HepG2 (cell line): ENCODE results near the gene PPP4R1. TPM values are rescaled to one million over a fixed set of nuclear protein-coding genes. Genes with fewer than 3 reads are reported as not detected.
"Not testable (repeated sequence)": the region's sequence is repeated elsewhere in the genome, so short reads cannot be mapped to it uniquely, and the experiment has no call there.

ENCODE experiments used
- ATAC-seq: fragments of 200-7000 bp; cut with Tn5 transposase; 3 replicates; pipeline ENCODE4 v1.9.1; 2020; ENCODE audit warnings: mild to moderate bottlenecking, moderate library complexity
- BruUV-seq: library from RNA; stranded (reverse); fragments of 400-500 nt; replicated peaks from 2 replicates; lab custom pipeline; 2021; lab: Mats Ljungman, UMichigan
- CTCF ChIA-PET: fragments of 300-600 bp; formaldehyde crosslinking; extraction: SDS; loops from one replicate; lab custom pipeline; 2021; ENCODE audit warnings: low total read pairs, inconsistent platforms, low intra/inter-chr PET ratio; lab: Yijun Ruan, JAX
- POLR2A ChIA-PET: fragments of 350-600 bp; sonication (Branson Sonifier 250); formaldehyde crosslinking; loops from one replicate; lab custom pipeline; 2020; ENCODE audit warnings: antibody characterized with exemption, inconsistent platforms; lab: Yijun Ruan, JAX
- DNase-seq: peaks from one replicate; pipeline ENCODE4 v3.0.0-alpha.2; 2015; ENCODE audit warnings: low spot score
- FAIRE-seq: peaks from 3 replicates; lab custom pipeline; 2011; peaks lifted over from hg19 to GRCh38; lab: Jason Lieb, UNC
- H2AFZ ChIP-seq: one replicate; pipeline ENCODE4 v1.6.1; 2011; ENCODE audit warnings: low read length, inconsistent platforms
- H3K27ac ChIP-seq: fragments of 300-600 bp; 3 replicates; pipeline ENCODE4 v1.8.0; 2011; ENCODE audit warnings: mixed run types, mild to moderate bottlenecking, mixed read lengths, low read length, inconsistent platforms; ENCODE audit not compliant: insufficient read depth; ENCODE audit errors: extremely low read length
- H3K27me3 ChIP-seq, 2 experiments: fragments of 200-600 bp in 1 of 2; 2 replicates in 1 of 2; 3 replicates in 1 of 2; pipeline versions ENCODE4 v1.6.0 to v1.8.0; 2011; ENCODE audit warnings: low read length in 2 of 2, mild to moderate bottlenecking in 2 of 2, moderate library complexity in 2 of 2, inconsistent platforms in 1 of 2; ENCODE audit not compliant: insufficient read depth in 2 of 2, control insufficient read depth in 1 of 2
- H3K36me3 ChIP-seq, 2 experiments: fragments of 200-600 bp in 1 of 2; replicated peaks in 1 of 2; 2 replicates in 1 of 2; 3 replicates in 1 of 2; pipeline versions ENCODE4 v1.5.1 to v1.8.0; 2011; ENCODE audit warnings: low read length in 2 of 2, inconsistent platforms in 1 of 2; ENCODE audit not compliant: insufficient read depth in 2 of 2, control insufficient read depth in 1 of 2
- H3K4me1 ChIP-seq: 2 replicates; pipeline ENCODE4 v1.5.1; 2012; ENCODE audit warnings: low read length, inconsistent platforms; ENCODE audit not compliant: insufficient read depth
- H3K4me2 ChIP-seq: 2 replicates; pipeline ENCODE4 v1.6.0; 2011; ENCODE audit warnings: low read depth, low read length, inconsistent platforms
- H3K4me3 ChIP-seq, 3 experiments: fragments of 200-600 bp in 1 of 3; sonication (generic), shearing (Covaris generic) in 1 of 3; replicated peaks in 1 of 3; 2 replicates each; pipeline ENCODE4 v1.5.1; 2011 to 2016; ENCODE audit warnings: low read length in 3 of 3, inconsistent platforms in 2 of 3, low read depth in 2 of 3, mild to moderate bottlenecking in 2 of 3, control low read depth in 1 of 3, mixed read lengths in 1 of 3; ENCODE audit not compliant: insufficient read depth in 1 of 3
- H3K79me2 ChIP-seq: one replicate; pipeline ENCODE4 v1.6.1; 2011; ENCODE audit warnings: low read length, inconsistent platforms; ENCODE audit not compliant: insufficient read depth
- H3K9ac ChIP-seq: 2 replicates; pipeline ENCODE4 v1.6.0; 2011; ENCODE audit warnings: mild to moderate bottlenecking, low read depth, low read length, inconsistent platforms; ENCODE audit not compliant: insufficient read depth
- H3K9me3 ChIP-seq: 2 replicates; pipeline ENCODE4 v1.5.1; 2012; ENCODE audit warnings: mild to moderate bottlenecking, low read length
- H4K20me1 ChIP-seq: 2 replicates; pipeline ENCODE4 v1.6.0; 2011; ENCODE audit warnings: inconsistent platforms, mild to moderate bottlenecking, low read length, moderate library complexity; ENCODE audit not compliant: insufficient read depth
- FOXA3 ChIP-seq: IDR thresholded peaks from 2 replicates; pipeline ENCODE4 v1.6.1; 2016; ENCODE audit warnings: missing genetic modification reagents, missing compliant biosample characterization
- MAFF ChIP-seq: IDR thresholded peaks from 2 replicates; pipeline ENCODE4 v1.6.1; 2011; ENCODE audit warnings: low read depth, low read length, improper control_type of control experiment
- RFX1 ChIP-seq: fragments of 450-650 bp; IDR thresholded peaks from 2 replicates; pipeline ENCODE4 v1.6.1; 2017
- RFX3 ChIP-seq: IDR thresholded peaks from 2 replicates; pipeline ENCODE4 v1.6.1; 2016; ENCODE audit warnings: missing biosample characterization, missing genetic modification reagents
- SALL2 ChIP-seq: sonication (generic); formaldehyde crosslinking; IDR thresholded peaks from 2 replicates; pipeline ENCODE4 v1.8.1; 2023; ENCODE audit warnings: mild to moderate bottlenecking, missing genetic modification reagents, inconsistent platforms
- TEAD3 ChIP-seq: optimal IDR thresholded peaks from 2 replicates; pipeline ENCODE3; 2016; ENCODE audit warnings: borderline replicate concordance
- U2AF2 ChIP-seq: fragments of 200-400 bp; formaldehyde crosslinking; IDR thresholded peaks from 2 replicates; pipeline ENCODE4 v1.6.1; 2017; ENCODE audit warnings: low read depth, mild to moderate bottlenecking, low read length
- ZEB1 ChIP-seq: IDR thresholded peaks from 2 replicates; pipeline ENCODE4 v1.6.1; 2012; ENCODE audit warnings: mild to moderate bottlenecking, low read depth, inconsistent platforms; ENCODE audit not compliant: insufficient replicate concordance
- ZNF12 ChIP-seq: sonication (generic); formaldehyde crosslinking; IDR thresholded peaks from 2 replicates; pipeline ENCODE4 v1.5.0; 2020; ENCODE audit warnings: missing genetic modification reagents
- ZNF616 ChIP-seq: sonication (generic); formaldehyde crosslinking; IDR thresholded peaks from 2 replicates; pipeline ENCODE4 v1.5.0; 2020; ENCODE audit warnings: low read depth, mild to moderate bottlenecking, missing genetic modification reagents
- ZNF644 ChIP-seq: IDR thresholded peaks from 2 replicates; pipeline ENCODE4 v1.6.1; 2016; ENCODE audit warnings: low read depth
- ZNF747 ChIP-seq: sonication (generic); formaldehyde crosslinking; IDR thresholded peaks from 2 replicates; pipeline ENCODE4 v1.8.1; 2023; ENCODE audit warnings: missing genetic modification reagents, mild to moderate bottlenecking, borderline replicate concordance
- WGBS: methylation state at CpG from one replicate; pipeline ENCODE4 v1.1.6; 2017; ENCODE audit warnings: low lambda C conversion rate; 5-methylcytosine and 5-hydroxymethylcytosine counted together
- in situ Hi-C: cut with HindIII; loops from 2 replicates; pipeline ENCODE4 v1.10.0; 2017; ENCODE audit warnings: low pct_unique_long_range_greater_than_20kb; ENCODE audit not compliant: extremely low pct_ligation_motif_present
- intact Hi-C: fragments of 100-400 bp; cut with micrococcal nuclease; formaldehyde crosslinking; loops from one replicate; pipeline ENCODE4 v1.10.0; 2022; ENCODE audit not compliant: unreplicated experiment
- polyA plus RNA-seq, 8 experiments: library from polyadenylated mRNA; depleted of rRNA in 3 of 8; stranded (reverse) in 7 of 8; unstranded in 1 of 8; fragments of >200 nt; fragmentation: Illumina TruSeq in 4 of 8; extraction: Trizol in 4 of 8; gene quantifications; 2 replicates each; pipeline versions ENCODE4 v1.2.1 to v1.2.3, GENCODE V29; 2011 to 2016; ENCODE audit warnings: low read depth in 4 of 8, missing spikeins in 1 of 8, mixed read lengths in 1 of 8; ENCODE audit not compliant: insufficient read depth in 1 of 8
- total RNA-seq, 5 experiments: library from RNA; depleted of rRNA; stranded (reverse); fragments of >200 nt; fragmentation: Illumina TruSeq; extraction: Trizol; gene quantifications; 2 replicates each; pipeline ENCODE4 v1.2.3, GENCODE V29; 2016; ENCODE audit warnings: low read depth in 1 of 5
- TF ChIP-seq, protein P1 (sequence below): IDR thresholded peaks from 2 replicates; pipeline ENCODE4 v1.4.0; 2020; ENCODE audit warnings: mild to moderate bottlenecking, missing genetic modification reagents

PPP4R1 gene
- total and polyA plus RNA-seq, 2 of the 13 experiments (the other 11 are each of a cell fraction or from before 2014, with no cell fraction given) = 66.5 to 72.4 TPM

DNA sequence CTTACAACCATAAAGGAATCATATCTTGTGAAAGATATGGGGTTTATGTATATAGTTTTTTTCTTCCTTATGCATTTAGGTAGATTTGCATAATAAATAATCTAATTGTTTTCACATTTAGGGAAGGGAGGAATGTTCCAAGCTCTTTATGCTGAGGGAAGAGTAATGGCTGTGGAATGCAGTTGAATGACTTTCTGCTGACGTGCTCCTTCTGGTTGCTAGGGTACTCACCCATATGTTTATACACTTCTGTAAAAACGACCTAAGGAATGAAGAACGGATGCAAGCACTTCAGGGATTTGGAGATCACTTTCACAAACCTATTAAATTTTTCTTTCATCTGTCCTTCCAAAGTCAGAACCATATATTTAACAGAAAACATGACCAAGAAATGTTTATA lies 29.2 kb upstream of the PPP4R1 start (continued):
- TF ChIP-seq, protein P1, sequence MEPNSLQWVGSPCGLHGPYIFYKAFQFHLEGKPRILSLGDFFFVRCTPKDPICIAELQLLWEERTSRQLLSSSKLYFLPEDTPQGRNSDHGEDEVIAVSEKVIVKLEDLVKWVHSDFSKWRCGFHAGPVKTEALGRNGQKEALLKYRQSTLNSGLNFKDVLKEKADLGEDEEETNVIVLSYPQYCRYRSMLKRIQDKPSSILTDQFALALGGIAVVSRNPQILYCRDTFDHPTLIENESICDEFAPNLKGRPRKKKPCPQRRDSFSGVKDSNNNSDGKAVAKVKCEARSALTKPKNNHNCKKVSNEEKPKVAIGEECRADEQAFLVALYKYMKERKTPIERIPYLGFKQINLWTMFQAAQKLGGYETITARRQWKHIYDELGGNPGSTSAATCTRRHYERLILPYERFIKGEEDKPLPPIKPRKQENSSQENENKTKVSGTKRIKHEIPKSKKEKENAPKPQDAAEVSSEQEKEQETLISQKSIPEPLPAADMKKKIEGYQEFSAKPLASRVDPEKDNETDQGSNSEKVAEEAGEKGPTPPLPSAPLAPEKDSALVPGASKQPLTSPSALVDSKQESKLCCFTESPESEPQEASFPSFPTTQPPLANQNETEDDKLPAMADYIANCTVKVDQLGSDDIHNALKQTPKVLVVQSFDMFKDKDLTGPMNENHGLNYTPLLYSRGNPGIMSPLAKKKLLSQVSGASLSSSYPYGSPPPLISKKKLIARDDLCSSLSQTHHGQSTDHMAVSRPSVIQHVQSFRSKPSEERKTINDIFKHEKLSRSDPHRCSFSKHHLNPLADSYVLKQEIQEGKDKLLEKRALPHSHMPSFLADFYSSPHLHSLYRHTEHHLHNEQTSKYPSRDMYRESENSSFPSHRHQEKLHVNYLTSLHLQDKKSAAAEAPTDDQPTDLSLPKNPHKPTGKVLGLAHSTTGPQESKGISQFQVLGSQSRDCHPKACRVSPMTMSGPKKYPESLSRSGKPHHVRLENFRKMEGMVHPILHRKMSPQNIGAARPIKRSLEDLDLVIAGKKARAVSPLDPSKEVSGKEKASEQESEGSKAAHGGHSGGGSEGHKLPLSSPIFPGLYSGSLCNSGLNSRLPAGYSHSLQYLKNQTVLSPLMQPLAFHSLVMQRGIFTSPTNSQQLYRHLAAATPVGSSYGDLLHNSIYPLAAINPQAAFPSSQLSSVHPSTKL (CRISPR knock-in tag) = peak; percentile 14; the same call in 1 of the 2 replicates
- TF ChIP-seq RFX1 = peak; percentile 38; the same call in 1 of the 2 replicates
- TF ChIP-seq ZNF747 (CRISPR knock-in tag) = no peak
- TF ChIP-seq ZEB1 = no peak
- no peak for TF ChIP-seq ZNF12 (CRISPR knock-in tag)
- TF ChIP-seq MAFF = peak; percentile 87
- TF ChIP-seq, all 625 proteins: peak for 7

DNA sequence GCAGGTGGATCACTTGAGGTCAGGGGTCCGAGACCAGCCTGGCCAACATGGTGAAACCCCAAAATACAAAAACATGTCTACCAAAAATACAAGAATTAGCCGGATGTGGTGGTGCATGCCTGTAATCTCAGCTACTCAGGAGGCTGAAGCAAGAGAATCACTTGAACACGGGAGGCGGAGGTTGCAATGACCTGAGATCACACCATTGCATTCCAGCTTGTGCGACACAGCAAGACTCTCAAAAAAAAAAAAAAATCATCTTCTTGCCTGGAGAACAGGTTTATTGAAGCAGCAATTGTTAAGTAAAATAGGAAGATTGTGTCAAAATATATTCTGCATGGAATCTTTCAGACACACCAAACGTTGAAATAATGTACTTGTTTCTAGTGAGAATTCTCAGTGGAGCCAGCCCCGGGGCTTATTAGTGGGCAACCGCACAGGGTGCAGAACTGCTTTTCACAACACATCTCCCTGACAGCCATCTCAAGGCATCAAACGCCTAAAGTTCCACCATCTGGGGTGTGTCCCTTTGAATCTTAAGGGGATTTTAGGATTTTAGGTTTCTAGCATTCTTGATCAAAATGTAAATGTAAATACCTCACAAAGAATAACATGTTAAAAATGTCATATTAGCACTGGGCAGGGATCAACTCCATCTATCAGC lies 28.6 kb upstream of the PPP4R1 start:
- Histone ChIP-seq H3K4me1 (peaks cover 31% of the 10 kb centered on the region), H2AFZ (no peak overlapping the region), H4K20me1 (no peaks in the 10 kb centered on the region), H3K4me3 (no peak overlapping the region), H3K9me3 (no peaks in the 10 kb centered on the region), H3K27ac (no peak overlapping the region), H3K9ac (no peak overlapping the region), H3K36me3 (no peaks in the 10 kb centered on the region), H3K79me2 (no peaks in the 10 kb centered on the region), H3K27me3 (no peaks in the 10 kb centered on the region), H3K4me2 (no peak overlapping the region)
- WGBS = 67% methylated on average over 9 of the region's 9 CpGs
- BruUV-seq = no TSS peak
- intact Hi-C loops = no loop called here
- no peak for DNase-seq
- ATAC-seq = no peak
- in situ Hi-C loops = no loop called here
- ChIA-PET POLR2A (interaction anchor here (1.3 kb wide), 1 partner anchor 33 kb away, joined by 3 read pairs; no protein-coding TSS in a partner anchor), CTCF (no interaction called here)
- no peak for FAIRE-seq
- no peak for TF ChIP-seq SALL2 (CRISPR knock-in tag)
- TF ChIP-seq FOXA3 = no peak
- no peak for TF ChIP-seq TEAD3 (CRISPR knock-in tag)
- TF ChIP-seq RFX3 (CRISPR knock-in tag) = no peak
- TF ChIP-seq ZNF616 (CRISPR knock-in tag) = no peak
- TF ChIP-seq ZNF644 (CRISPR knock-in tag) = no peak
- no peak for TF ChIP-seq U2AF2

DNA sequence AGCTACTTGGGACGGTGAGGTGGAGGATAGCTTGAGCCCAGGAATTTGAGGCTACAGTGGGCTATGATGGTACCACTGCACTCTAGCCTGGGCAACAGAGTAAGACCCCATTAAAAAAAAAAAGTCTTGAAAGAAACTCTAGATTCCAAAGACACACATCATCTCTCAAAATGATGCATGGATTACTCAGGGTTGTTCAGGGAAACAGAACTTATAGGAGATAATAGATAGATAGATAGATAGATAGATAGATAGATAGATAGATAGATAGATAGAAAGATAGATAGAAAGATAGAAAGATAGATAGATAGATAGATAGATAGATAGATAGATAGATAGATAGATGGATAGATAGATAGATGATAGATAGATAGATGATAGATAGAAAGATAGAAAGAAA lies 26.7 kb upstream of the PPP4R1 start:
- H3K4me2 ChIP-seq, in situ Hi-C loops, H3K79me2 ChIP-seq, DNase-seq, H3K27me3 ChIP-seq, POLR2A ChIA-PET, H2AFZ ChIP-seq, ATAC-seq, H3K9me3 ChIP-seq, BruUV-seq, FAIRE-seq, H3K4me3 ChIP-seq, H3K36me3 ChIP-seq, intact Hi-C loops, H3K9ac ChIP-seq, CTCF ChIA-PET, H4K20me1 ChIP-seq, H3K27ac ChIP-seq: not testable (repeated sequence)
- 27% methylated on average over 1 of the region's 1 CpG for WGBS
- peaks cover 17% of the 10 kb centered on the region for H3K4me1 ChIP-seq
